ENCODE data around the gene MAP4. TPM values are rescaled to one million over a fixed set of nuclear protein-coding genes. Genes with fewer than 3 reads are reported as not detected.

The MAP4 gene
- total RNA-seq, 1 experiment from 2014 or later = 140 TPM

- no peak overlapping the region for H2BK12ac ChIP-seq (ENCODE audit: insufficient read length, low read depth, low read length)
- no peak overlapping the region for H3T11ph ChIP-seq (ENCODE audit: low read length)
- H3K9me3 ChIP-seq (ENCODE audit: control insufficient read depth, low read depth, low read length) = no peaks in the 10 kb centered on the region
- no peak overlapping the region for H2BK15ac ChIP-seq (ENCODE audit: low read depth, low read length)
- Mint-ChIP-seq H3K4me1 (peaks cover 14 to 19% of the 10 kb centered on the region in 2 experiments), H3K4me3 (peak overlapping the region; percentile 95 to 99), H3K27me3 (ENCODE audit: low read depth) (no peaks in the 10 kb centered on the region), H3K9me3 (no peaks in the 10 kb centered on the region), H3K27ac (no peak overlapping the region; a peak in 1 of 7 replicates), H3K36me3 (ENCODE audit: insufficient read depth in 1 of 3, low read depth in 3 of 3) (peaks cover 10 to 25% (median 13%) of the 10 kb centered on the region in 3 experiments; a peak in 6 of 7 replicates)
- no peak overlapping the region for H3K23ac ChIP-seq (ENCODE audit: insufficient read length, low read depth, low read length)
- H2BK5ac ChIP-seq (ENCODE audit: insufficient read length, low read length) = no peak overlapping the region
- no peak overlapping the region for H4K5ac ChIP-seq (ENCODE audit: insufficient read length, low read depth, low read length)
- peaks cover 8% of the 10 kb centered on the region; the same call in 1 of the 2 replicates for H3K79me2 ChIP-seq (ENCODE audit: insufficient read depth, low read length)
- H3K79me1 ChIP-seq (ENCODE audit: insufficient read depth, low read depth, low read length, poor library complexity, severe bottlenecking) = peaks cover 5% of the 10 kb centered on the region
- WGBS (ENCODE audit: extremely low coverage, insufficient read length, low lambda C conversion rate) = no CpG with 5 or more reads among the region's 1 CpG
- TF ChIP-seq CTCF (conservative IDR thresholded peaks at IDR 0.05) = no peak
- H3K4me1 ChIP-seq (ENCODE audit: insufficient read depth, low read length) = no peaks in the 10 kb centered on the region
- H4K8ac ChIP-seq (replicated peaks; ENCODE audit: insufficient read length, low read depth, low read length) = no peak overlapping the region
- no peak overlapping the region for H3K18ac ChIP-seq (ENCODE audit: insufficient read length, low read depth, low read length)
- H3K14ac ChIP-seq (ENCODE audit: insufficient read depth, low read length) = no peak overlapping the region
- no peaks in the 10 kb centered on the region for H3K27me3 ChIP-seq (ENCODE audit: insufficient read depth, low read length)
- H2AK5ac ChIP-seq (ENCODE audit: insufficient read length, low read length) = no peak overlapping the region
- H3K4me2 ChIP-seq (ENCODE audit: insufficient read depth, insufficient read length, low read length) = no peak overlapping the region
- no peak overlapping the region for H4K91ac ChIP-seq (ENCODE audit: insufficient read length, low read depth, low read length)
- H3K23me2 ChIP-seq (ENCODE audit: insufficient read length, low read depth, low read length, poor library complexity, severe bottlenecking) = peaks cover 10% of the 10 kb centered on the region
- no peak overlapping the region for H3K56ac ChIP-seq (ENCODE audit: insufficient read length, low read depth, low read length)
- no peak overlapping the region for H2AFZ ChIP-seq (ENCODE audit: low read length)
- H2BK120ac ChIP-seq (ENCODE audit: low read depth, low read length, poor library complexity, severe bottlenecking) = no peak overlapping the region
- H3K27ac ChIP-seq (ENCODE audit: insufficient read length, low read depth, low read length) = no peak overlapping the region
- DNase-seq = no peak
- no peak overlapping the region for H3K4ac ChIP-seq (ENCODE audit: low read depth, low read length)
- no peak overlapping the region for H2BK20ac ChIP-seq (ENCODE audit: low read depth, low read length, poor library complexity, severe bottlenecking)
- H3K9ac ChIP-seq (ENCODE audit: extremely low read depth, insufficient read length, low read length) = no peak overlapping the region
- H4K20me1 ChIP-seq (ENCODE audit: control insufficient read depth, insufficient read depth, insufficient read length) = no peaks in the 10 kb centered on the region
Observed at GRCh38 chr3:47804577-47804976, 211.6 kb downstream of the MAP4 start.

Data from H9 (cell line).